Jurkat, Clone E6-1 (cell line): ENCODE results near the gene NIN.
A peak's percentile ranks its signal among the peaks of the same experiment; 100 is the strongest.

ENCODE experiments used
- DNase-seq: peaks from one replicate; pipeline ENCODE4 v3.0.0-alpha.2; 2011; ENCODE audit warnings: low read depth, low spot score
- H3K4me3 ChIP-seq: 2 replicates; pipeline ENCODE4 v1.5.1; 2011; ENCODE audit warnings: mild to moderate bottlenecking, low read length, control low read depth, moderate library complexity

NIN gene

GRCh38 chr14:50744231-50744630 lies 86.7 kb downstream of the NIN start:
- DNase-seq: no peak
- no peak overlapping the region for H3K4me3 ChIP-seq

- no peak overlapping the region for H3K4me3 ChIP-seq
- no peak for DNase-seq
Observed at GRCh38 chr14:50741567-50741966, 89.4 kb downstream of the NIN start.

DNA sequence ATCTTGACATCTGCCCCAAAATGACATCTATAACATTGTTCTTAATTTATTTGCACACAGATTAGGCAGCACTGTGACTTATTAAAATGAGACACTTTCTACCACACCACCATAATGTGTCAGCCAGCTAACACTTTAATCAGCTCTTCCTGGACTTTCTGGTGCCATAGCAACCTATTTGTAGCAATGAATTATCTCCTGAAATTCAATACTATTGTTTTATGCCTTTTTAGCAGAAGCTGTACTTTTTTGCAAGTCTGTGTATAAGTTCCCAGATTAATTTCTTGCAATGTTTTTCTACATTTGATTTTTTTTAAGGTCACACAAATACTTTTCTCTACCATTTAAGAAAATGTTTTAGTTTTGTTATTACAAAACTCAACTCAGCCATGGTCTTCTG lies 90.1 kb downstream of the NIN start:
- no peak overlapping the region for H3K4me3 ChIP-seq
- no peak for DNase-seq

GRCh38 chr14:50739186-50739585 lies 91.8 kb downstream of the NIN start:
- DNase-seq: no peak
- H3K4me3 ChIP-seq: no peak overlapping the region

- no peak for DNase-seq
- H3K4me3 ChIP-seq: no peak overlapping the region
Observed at GRCh38 chr14:50736932-50737419, 94.0 kb downstream of the NIN start.

- no peak overlapping the region for H3K4me3 ChIP-seq
- DNase-seq: no peak
Observed at GRCh38 chr14:50734950-50735695, 95.8 kb downstream of the NIN start.

- no peak overlapping the region for H3K4me3 ChIP-seq
- no peak for DNase-seq
Observed at GRCh38 chr14:50733494-50733893, 97.5 kb downstream of the NIN start.

GRCh38 chr14:50728836-50729235 lies 102.1 kb downstream of the NIN start:
- H3K4me3 ChIP-seq: no peak overlapping the region

GRCh38 chr14:50726372-50727107 lies 104.4 kb downstream of the NIN start:
- peak; percentile 86 for DNase-seq
- H3K4me3 ChIP-seq: no peak overlapping the region

More at GRCh38 chr14:50728836-50729235, 102.1 kb downstream of the NIN start:
- DNase-seq: no peak

GRCh38 chr14:50725761-50726160 lies 105.2 kb downstream of the NIN start:
- no peak overlapping the region for H3K4me3 ChIP-seq
- DNase-seq: no peak

DNA sequence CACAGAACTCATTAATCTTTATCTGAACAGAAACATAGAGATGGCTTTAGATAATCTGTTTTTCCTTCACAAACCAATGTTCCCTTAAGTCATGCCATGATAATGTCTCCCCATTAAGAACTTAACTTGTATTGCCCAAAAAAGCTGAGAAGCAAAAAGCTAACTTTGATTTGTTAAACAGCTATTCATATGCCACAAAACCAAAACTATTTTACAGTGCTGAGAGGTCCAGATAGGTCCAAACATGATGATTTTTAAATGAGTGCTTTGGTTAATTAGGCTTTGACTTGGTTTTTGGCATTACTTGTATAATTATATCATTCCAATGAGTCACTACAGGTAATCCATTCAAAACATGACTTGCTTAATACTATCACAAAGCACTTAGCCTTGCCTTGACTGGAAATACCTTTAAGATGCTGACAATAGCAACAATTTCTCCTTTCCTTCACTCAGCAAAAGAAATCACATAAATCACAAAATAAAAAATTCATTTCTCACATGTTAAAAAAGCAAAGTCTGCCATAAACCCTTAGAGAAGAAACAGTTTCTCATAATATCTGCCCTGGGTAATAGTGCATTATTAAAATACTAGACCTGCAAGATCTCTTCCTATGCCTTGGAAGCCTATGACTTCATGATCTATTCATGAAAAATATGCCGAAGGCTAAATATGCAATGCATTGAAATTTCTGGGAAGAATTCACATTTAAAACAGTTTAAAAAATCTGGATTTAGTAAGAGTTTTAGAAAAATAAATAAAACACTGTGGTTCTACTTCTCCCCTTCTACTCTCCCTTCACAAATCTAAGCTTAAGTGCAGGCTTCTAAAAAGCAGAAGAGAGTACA lies 110.8 kb downstream of the NIN start:
- DNase-seq: no peak
- H3K4me3 ChIP-seq: no peak overlapping the region

DNA sequence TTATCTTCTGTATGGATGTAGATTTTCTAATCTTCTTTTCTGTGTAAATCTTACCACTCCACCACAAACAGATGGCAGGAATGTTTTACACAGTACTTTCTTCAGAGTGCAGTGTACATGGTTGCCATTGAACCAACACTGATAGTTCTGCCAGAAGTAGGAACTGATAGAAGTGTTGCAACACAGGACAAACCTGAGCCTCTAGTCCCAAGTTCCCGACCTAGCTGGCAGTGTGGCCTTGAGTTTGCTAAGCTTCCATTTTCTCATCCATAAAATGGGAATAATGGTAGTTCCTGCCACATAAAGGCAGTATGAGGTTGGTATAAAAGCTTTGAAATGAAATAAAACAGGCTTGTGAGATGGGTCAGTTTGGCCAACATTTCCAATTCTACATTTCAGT lies 112.0 kb downstream of the NIN start:
- H3K4me3 ChIP-seq: no peak overlapping the region
- no peak for DNase-seq

DNA sequence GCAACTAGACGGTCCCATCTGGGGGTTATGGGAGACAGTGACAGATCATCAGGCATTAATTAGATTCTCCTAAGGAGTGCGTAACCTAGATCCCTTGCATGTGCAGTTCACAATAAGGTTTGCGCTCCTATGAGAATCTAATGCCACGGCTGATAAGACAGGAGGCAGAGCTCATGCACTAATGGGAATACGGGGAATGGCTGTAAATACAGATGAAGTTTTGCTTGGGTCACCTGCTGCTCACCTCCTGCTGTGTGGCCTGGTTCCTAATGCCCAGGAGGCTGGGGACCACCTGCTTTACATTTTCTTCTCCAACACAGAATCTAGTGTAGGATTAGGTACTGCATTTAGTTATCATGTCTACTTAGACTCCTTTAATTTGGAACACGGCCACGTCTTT lies 113.2 kb downstream of the NIN start:
- H3K4me3 ChIP-seq: no peak overlapping the region
- DNase-seq: no peak

- peak; percentile 11 for DNase-seq
- H3K4me3 ChIP-seq: no peak overlapping the region
Observed at GRCh38 chr14:50714450-50715073, 116.4 kb downstream of the NIN start.

DNA sequence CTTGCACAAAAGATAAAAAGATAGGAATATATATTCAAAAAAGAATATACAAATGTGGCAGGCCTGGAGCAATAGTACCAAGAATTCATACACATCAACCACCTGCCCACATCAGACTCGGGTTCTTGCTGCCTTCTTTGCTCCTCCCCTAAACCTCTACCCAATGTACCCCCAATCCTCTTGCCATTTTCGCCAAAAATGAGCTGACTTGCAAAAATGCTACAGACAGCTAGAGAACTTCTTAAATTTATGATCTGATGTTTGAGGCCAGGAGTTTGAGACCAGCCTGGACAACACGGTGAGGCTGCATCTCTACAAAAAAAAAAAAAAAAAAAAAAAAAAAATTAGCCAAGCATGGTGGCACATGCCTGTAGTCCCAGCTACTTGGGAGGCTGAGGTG lies 119.9 kb downstream of the NIN start:
- no peak for DNase-seq
- H3K4me3 ChIP-seq: no peak overlapping the region

DNA sequence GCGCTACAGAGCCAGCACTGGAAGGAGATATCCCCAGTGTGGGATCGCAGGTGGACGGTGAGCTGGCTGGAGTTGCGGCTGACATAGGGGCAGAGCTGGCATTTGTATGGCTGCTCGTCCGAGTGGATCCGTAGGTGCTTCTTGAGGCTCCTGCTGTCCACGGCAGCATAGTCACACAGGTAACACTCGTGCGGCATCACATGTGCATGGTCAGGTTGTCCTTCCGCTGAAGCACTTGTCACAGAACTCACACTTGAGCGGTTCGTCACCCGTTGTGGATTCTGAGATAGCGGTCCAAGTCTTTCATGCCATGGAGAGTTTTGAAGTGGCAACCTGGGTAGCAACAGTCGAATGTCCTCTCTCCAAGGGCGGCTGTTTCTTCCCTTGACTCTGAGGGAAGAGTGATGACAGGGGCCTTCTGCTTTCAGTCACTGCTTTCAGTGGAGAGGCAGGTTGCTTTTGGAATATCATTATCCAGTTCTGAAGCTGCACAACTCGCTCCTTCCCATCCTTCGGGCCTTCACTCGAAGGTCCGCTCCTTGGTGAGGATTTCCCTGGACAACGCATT lies 125.9 kb downstream of the NIN start:
- DNase-seq: no peak
- no peak overlapping the region for H3K4me3 ChIP-seq

- H3K4me3 ChIP-seq: no peak overlapping the region
- no peak for DNase-seq
Observed at GRCh38 chr14:50704454-50705010, 126.4 kb downstream of the NIN start.

DNA sequence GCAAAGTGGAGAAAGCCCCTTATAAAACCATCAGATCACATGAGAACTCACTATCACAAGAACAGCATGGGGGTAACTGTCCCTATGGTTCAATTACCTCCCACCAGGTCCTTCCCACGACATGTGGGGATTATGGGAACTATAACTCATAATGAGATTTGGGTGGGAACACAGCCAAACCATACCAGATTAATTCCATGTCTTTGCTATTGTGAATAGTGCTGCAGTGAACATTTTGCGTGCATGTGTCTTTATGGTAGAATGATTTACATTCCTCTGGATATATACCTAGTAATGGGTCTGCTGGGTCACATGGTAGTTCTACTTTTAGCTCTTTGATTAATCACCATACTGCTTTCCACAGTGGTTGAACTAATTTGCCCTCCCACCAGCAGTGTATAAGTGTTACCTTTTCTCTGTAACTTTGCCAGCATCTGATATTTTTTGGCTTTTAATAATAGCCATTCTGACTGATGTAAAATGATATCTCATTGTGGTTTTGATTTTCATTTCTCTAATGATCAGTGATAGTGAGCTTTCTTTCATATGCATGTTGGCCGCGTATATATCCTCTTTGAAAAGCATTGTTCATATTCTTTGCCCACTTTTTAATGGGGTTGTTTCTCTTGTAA lies 133.2 kb downstream of the NIN start:
- DNase-seq: no peak
- no peak overlapping the region for H3K4me3 ChIP-seq
